ENCODE data around the gene CGB1. TPM values are rescaled to one million over a fixed set of nuclear protein-coding genes. Genes with fewer than 3 reads are reported as not detected.
"Not testable (repeated sequence)": the region's sequence is repeated elsewhere in the genome, so short reads cannot be mapped to it uniquely, and the experiment has no call there.

CGB1 gene
- total and polyA plus RNA-seq, 2 of the 8 experiments (the other 6 are each of a cell fraction or from before 2014, with no cell fraction given) = not detected

DNA sequence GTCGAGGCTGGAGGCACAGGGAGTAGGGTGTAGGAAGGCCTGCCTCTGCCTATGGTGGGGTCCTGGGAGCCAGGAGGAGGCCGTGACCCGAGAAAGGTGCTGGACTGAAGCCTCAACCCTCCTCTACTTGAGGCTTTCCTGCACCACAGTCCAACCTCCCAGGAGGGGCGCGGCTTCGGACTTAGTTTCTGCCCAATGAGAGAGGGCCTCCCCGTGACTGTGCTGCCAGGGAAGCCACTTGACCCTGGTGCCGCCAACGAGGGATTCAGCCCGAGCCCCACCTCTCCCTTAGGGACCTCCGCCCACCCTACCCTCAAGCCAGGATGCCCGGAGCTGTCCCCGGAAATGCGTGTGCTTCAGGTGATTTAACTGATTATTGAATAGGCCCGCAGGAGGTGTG lies 12.5 kb downstream of the CGB1 start, which contains the start of gene CGB3:
Gene CGB3 (minus strand): TSS at position 101 of the 400 bp plus-strand sequence. CDS start 362 bp downstream, outside the sequence.
- H3K79me1 ChIP-seq (ENCODE audit: low read depth, low read length); H2AK5ac ChIP-seq (ENCODE audit: low read depth, low read length); H3K56ac ChIP-seq (replicated peaks; ENCODE audit: insufficient read length, low read depth, low read length); H2BK20ac ChIP-seq (ENCODE audit: low read length); H4K20me1 ChIP-seq (replicated peaks in 1 of 2; ENCODE audit: control insufficient read depth in 1 of 2, insufficient read depth in 2 of 2, low read length in 2 of 2); H2BK120ac ChIP-seq (replicated peaks; ENCODE audit: low read depth, low read length); H3K9me3 ChIP-seq (ENCODE audit: insufficient read depth in 2 of 2, low read depth in 1 of 2, low read length in 1 of 2); H2BK12ac ChIP-seq (ENCODE audit: low read depth, low read length); H3K9ac ChIP-seq (replicated peaks in 1 of 4; ENCODE audit: extremely low read depth in 1 of 4, low read depth in 3 of 4, low read length in 3 of 4); H2AFZ ChIP-seq (ENCODE audit: low read length); H3K14ac ChIP-seq (ENCODE audit: insufficient read length); H4K5ac ChIP-seq (ENCODE audit: insufficient read length, low read depth, low read length); H2BK5ac ChIP-seq (ENCODE audit: low read depth, low read length); H3K36me3 ChIP-seq (ENCODE audit: control insufficient read depth in 2 of 4, insufficient read depth in 4 of 4, low read length in 3 of 4); H3K4me1 ChIP-seq (replicated peaks in 1 of 4; ENCODE audit: control insufficient read depth in 3 of 4, insufficient read depth in 4 of 4, low read length in 3 of 4); DNase-seq (ENCODE audit: low read depth in 1 of 2, low spot score in 2 of 2); H3K4me3 ChIP-seq (ENCODE audit: extremely low read depth in 1 of 4, insufficient read depth in 2 of 4, low read depth in 3 of 4, low read length in 4 of 4); H4K8ac ChIP-seq (ENCODE audit: extremely low read depth, insufficient read depth, low read length); H3K18ac ChIP-seq (ENCODE audit: extremely low read depth, low read length); H3K4ac ChIP-seq (replicated peaks; ENCODE audit: insufficient read length, low read depth, low read length); H3K27me3 ChIP-seq (replicated peaks in 1 of 4; ENCODE audit: control insufficient read depth in 3 of 4, extremely low read depth in 1 of 4, insufficient read depth in 3 of 4, low read length in 3 of 4); POLR2A ChIA-PET (ENCODE audit: partially characterized antibody); H4K91ac ChIP-seq (replicated peaks; ENCODE audit: insufficient read length, low read length); H3K23me2 ChIP-seq (ENCODE audit: low read depth, low read length); H3K23ac ChIP-seq (ENCODE audit: insufficient read length); H3K4me2 ChIP-seq (ENCODE audit: insufficient read depth in 1 of 2, low read depth in 2 of 2, low read length in 2 of 2); H2BK15ac ChIP-seq (ENCODE audit: low read length); FAIRE-seq; H3K79me2 ChIP-seq (ENCODE audit: control insufficient read depth in 1 of 2, insufficient read depth in 2 of 2, low read length in 2 of 2); H3K27ac ChIP-seq (ENCODE audit: low read depth, low read length); CTCF ChIA-PET (ENCODE audit: partially characterized antibody): not testable (repeated sequence)
- 100% methylated on average over 1 of the region's 15 CpGs; no CpG with 5 or more reads in 1 of the 2 experiments for WGBS, 2 experiments (ENCODE audit: extremely low coverage in 1 of 2, insufficient coverage in 1 of 2, insufficient read length in 1 of 2, insufficient replicate concordance in 2 of 2, low coverage in 1 of 2, low lambda C conversion rate in 2 of 2, missing lambda C conversion rate in 1 of 2)

Data from H1 (cell line).